Activated T-helper 1 cell treated with anti-CD3 and anti-CD28 coated beads, Interleukin-2, amount 50 U/mL, for 16 hours (primary cell): ENCODE results near the gene KCNN3.
"Not testable (repeated sequence)": the region's sequence is repeated elsewhere in the genome, so short reads cannot be mapped to it uniquely, and the experiment has no call there.

Source experiments
- DNase-seq, 2 donors: peaks; one replicate each; pipeline ENCODE4 v3.0.0-alpha.2; 2020; ENCODE audit warnings: low read depth in 1 of 2, low spot score in 1 of 2

The KCNN3 gene

GRCh38 chr1:154670310-154671270 is 199.5 kb downstream of the KCNN3 start:
- DNase-seq = not testable (repeated sequence)

- DNase-seq = peak; percentile 37 to 59
Observed at GRCh38 chr1:154669464-154670282, 200.4 kb downstream of the KCNN3 start.

- DNase-seq = no peak
Observed at GRCh38 chr1:154666051-154666790, 203.9 kb downstream of the KCNN3 start.

GRCh38 chr1:154664331-154665002 is 205.6 kb downstream of the KCNN3 start:
- DNase-seq = no peak

GRCh38 chr1:154663471-154664060 is 206.5 kb downstream of the KCNN3 start:
- DNase-seq = no peak

GRCh38 chr1:154661110-154661509 is 209.0 kb downstream of the KCNN3 start:
- no peak for DNase-seq

- no peak for DNase-seq
Observed at GRCh38 chr1:154659823-154660592, 210.1 kb downstream of the KCNN3 start.

GRCh38 chr1:154657556-154657955 is 212.5 kb downstream of the KCNN3 start:
- no peak for DNase-seq

GRCh38 chr1:154652893-154653292 is 217.2 kb downstream of the KCNN3 start:
- DNase-seq = no peak
